GM23338 (cell line): ENCODE results near the gene VEPH1.

Experiments
- CTCF ChIP-seq, 2 experiments: fragments of 200-600 bp in 1 of 2; sonication (generic) in 1 of 2; conservative IDR thresholded peaks; 2 replicates each; pipeline versions ENCODE4 v1.5.1 to v1.6.1; 2016 to 2017; ENCODE audit warnings: antibody characterized with exemption in 2 of 2, low read depth in 2 of 2, mild to moderate bottlenecking in 2 of 2, moderate library complexity in 1 of 2
- EZH2 ChIP-seq: fragments of 200-600 bp; sonication (generic); IDR thresholded peaks from one replicate; pipeline ENCODE4 v1.8.0; 2017; ENCODE audit warnings: antibody characterized with exemption, mild to moderate bottlenecking, low read depth; ENCODE audit not compliant: unreplicated experiment
- JUNB ChIP-seq: IDR thresholded peaks from one replicate; pipeline ENCODE4 v1.6.1; 2016; ENCODE audit warnings: antibody characterized with exemption; ENCODE audit not compliant: unreplicated experiment
- REST ChIP-seq: IDR thresholded peaks from one replicate; pipeline ENCODE4 v1.6.1; 2018; ENCODE audit warnings: antibody characterized with exemption; ENCODE audit not compliant: unreplicated experiment
- ZNF114 ChIP-seq: fragments of 250-450 bp; sonication (Bioruptor Pico); IDR thresholded peaks from 2 replicates; pipeline ENCODE4 v1.5.0; 2020; ENCODE audit warnings: mild to moderate bottlenecking, moderate library complexity

GRCh38 chr3:157531301-157531660, 28.1 kb upstream of the VEPH1 start:
- no peak for TF ChIP-seq EZH2
- TF ChIP-seq REST, result no peak
- TF ChIP-seq CTCF (conservative IDR thresholded peaks at IDR 0.05; ENCODE audit: low read depth in 2 of 2), result no peak
- TF ChIP-seq ZNF114 (CRISPR knock-in tag), result no peak
- no peak for TF ChIP-seq JUNB
